CD4-positive, alpha-beta T cell treated with Interleukin-4 for 4 hours (primary cell): ENCODE data around the gene CHST9.

Experiments
- DNase-seq: peaks from one replicate; pipeline ENCODE4 v3.0.0-alpha.2; 2020

Gene CHST9

GRCh38 chr18:26926066-26926675 lies 258.9 kb downstream of the CHST9 start:
- DNase-seq: no peak

DNA sequence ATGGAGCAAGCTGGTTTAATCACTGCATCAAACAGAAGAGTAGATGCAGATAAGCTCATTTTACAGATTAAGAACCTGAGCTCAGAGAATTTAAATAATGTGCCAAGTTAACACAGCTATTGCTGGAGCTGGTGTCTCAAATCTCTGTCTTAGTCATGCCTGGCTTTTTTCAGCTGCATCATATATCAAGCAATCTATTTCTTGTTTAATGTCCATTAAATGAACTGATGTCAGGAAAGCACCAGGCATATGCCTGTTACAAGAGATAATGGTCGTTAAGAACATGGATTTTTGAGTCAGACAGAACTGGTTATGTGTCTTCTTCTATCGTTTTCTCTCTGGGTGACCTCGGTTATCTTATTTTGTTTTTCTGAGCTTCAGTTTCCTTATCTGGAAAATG lies 259.8 kb downstream of the CHST9 start:
- DNase-seq: no peak

DNA sequence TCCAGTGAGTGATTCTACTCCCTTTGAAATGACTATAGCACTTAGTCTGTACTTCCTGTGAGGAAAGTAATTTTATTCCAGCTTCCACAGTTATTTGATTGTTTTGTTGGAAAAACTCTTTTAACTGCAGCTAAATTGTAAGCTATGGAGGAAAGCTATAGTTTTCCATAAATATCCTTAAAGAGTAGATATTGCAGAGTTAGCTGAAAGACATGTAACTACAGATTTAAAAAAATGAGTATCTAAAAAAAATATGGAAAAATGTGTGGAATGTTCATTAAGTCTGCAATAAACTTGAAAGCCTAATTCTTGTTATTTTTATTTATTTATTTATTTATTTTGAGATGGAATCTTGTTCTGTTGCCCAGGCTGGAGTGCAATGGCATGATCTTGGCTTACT lies 262.8 kb downstream of the CHST9 start:
- no peak for DNase-seq

DNA sequence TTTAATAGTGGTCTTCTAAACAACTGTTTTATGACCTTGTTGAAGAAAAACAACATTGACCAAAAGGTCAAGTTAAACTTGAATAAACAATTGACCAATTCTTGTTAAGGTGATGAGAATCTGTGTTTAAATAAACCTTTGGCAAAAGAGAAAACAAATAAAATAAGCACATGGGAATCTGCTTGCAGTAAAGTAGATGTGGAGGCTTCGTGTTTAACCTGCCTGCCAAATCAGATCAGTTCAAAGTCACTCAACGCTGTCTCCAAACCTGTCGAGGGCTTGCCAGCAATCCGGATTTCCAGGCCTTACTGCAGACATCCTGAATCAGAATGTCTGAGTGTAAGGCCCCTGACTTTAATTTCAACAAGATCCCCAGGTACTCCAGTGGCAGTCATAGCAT lies 264.5 kb downstream of the CHST9 start:
- DNase-seq: no peak

DNA sequence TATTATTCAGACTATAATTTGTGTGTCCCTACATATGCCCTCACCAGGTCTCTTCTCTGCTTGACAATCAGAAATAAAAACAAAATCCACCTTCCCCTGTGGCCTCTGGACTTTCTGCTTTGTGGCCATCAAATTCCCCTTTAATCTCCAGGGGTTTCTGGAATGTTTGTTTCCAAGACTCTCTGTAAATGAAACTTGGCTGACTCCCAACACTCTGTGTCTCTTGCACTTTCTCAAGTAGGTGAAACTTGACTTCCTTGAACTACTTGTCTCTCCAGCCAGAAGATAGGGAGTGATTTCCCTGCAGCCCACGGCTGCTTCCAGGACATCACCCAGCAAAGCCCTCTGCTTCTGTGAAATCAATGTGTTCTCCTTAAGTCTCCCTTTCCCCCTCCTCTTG lies 265.5 kb downstream of the CHST9 start:
- DNase-seq: no peak

DNA sequence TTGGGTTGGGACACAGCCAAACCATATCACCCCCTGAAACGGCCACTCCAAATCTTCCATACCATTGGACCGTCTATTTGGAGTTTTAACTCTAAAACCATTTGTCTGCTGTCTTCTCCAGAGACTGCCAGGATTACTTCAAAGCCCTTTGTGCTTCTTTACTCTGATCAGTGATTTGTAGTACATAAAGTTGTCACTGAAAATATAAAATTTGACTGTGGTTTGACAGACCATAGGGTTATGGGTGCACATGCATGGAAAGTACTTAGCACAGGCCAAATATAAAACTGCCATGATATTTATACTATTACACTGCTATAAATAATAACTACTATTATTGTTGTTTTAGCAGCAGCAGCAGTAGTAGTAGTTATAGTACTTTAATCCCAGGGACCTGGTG lies 265.9 kb downstream of the CHST9 start:
- DNase-seq: no peak

GRCh38 chr18:26911840-26912239 lies 273.3 kb downstream of the CHST9 start:
- no peak for DNase-seq

GRCh38 chr18:26909599-26910290 lies 275.4 kb downstream of the CHST9 start:
- no peak for DNase-seq

- DNase-seq: no peak
These were observed 276.2 kb downstream of the CHST9 start for GRCh38 chr18:26908906-26909305.

- no peak for DNase-seq
These were observed 282.8 kb downstream of the CHST9 start for GRCh38 chr18:26902291-26902690.

DNA sequence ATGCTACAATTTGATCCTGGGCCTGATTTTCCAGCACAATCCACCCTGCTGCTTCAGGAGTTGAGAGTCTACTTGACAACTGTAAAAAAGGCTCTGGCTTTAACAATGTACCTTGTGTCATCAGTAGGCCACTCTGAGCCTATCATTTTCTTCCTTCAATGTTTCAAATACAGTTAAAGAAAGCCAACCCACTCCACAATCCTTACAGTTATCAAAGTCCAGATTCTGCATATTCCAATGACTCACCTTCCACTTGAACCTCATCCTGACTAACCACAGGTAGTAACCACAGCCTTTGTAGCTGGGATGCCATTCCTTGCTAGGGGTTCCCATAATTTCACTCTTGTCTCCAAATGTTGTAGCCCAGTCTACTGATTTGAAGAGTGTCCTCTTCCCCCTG lies 284.1 kb downstream of the CHST9 start:
- DNase-seq: no peak

- no peak for DNase-seq
These were observed 290.7 kb downstream of the CHST9 start for GRCh38 chr18:26894426-26894825.

- DNase-seq: no peak
These were observed 291.1 kb downstream of the CHST9 start for GRCh38 chr18:26893996-26894395.

GRCh38 chr18:26888259-26888658 lies 296.8 kb downstream of the CHST9 start:
- DNase-seq: no peak

DNA sequence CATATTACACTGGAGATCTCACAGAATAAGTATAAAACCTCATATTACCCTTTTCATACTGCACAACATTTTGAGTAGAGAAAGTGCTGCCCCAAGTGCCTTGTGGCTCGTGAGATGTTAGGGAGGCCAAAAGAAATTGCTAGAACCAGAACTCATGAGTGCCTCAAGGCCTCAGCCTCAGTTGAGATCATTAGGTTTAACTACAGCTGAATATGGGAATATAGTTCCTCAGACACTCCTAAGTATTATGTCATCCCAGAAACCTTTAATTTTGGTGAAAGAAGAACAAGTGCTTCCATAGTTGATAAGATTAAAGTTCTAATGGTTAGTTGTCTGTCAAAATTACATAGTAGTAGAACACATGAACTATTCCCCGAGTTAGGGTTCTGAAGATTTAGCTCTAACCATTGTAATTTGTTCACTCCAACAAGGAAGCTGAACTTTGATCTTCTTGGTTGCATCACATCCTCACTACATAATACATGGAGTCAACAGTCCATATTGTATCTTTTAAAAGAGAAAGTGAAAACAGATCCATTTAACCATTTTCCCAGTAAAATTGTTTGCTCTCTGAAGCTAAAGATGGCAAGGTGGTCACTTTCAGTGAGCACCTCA lies 310.0 kb downstream of the CHST9 start:
- DNase-seq: no peak

- no peak for DNase-seq
These were observed 310.8 kb downstream of the CHST9 start for GRCh38 chr18:26874283-26874682.

- DNase-seq: no peak
These were observed 315.5 kb downstream of the CHST9 start for GRCh38 chr18:26869640-26870039.

DNA sequence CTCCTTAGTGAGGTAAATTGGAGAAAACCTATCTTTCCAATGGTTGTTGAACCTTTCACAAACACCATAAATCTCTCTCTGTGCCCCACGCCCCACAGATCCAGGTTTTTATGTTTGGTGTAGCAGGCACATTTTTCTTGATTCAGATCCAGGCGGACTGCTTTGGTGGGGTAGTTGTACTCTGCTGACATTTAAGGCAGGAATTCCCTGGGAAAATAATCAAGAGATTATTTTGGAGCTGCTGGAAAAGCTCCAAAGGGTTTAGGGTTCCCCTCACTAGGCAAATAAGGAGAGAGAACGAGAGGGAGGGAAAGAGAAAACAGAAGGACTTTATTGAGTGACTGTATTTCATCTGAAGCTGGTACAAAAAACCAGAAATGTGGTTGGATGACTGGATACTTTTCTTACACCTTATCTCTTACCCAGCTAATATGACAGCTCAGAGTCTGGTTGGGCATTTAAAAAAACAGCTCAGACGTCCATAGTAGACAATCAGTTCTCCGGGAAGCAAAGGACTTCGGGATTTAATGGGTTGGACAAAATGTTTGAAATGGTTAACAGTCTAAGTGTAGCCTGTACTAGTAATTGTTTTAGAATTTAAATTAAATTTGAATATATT lies 316.0 kb downstream of the CHST9 start:
- DNase-seq: no peak

DNA sequence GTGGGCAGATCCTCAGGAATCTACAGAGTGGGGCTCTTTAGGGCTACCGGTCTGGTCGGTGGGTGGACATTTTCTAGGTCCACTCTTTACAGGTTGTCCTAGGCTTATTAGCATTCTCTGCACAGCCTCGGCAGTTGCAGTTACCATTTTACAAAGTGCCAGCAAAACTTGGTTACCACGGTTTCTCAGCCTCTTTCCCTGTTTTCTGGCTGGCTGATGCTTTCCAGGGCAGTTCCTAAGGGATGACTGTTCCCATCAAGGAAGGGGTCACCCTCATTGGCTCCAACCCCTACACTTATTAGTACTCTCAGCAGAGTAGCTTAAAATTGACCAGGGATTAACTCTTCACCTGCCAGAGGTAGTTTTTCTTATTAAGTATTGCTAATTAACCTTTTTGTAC lies 317.6 kb downstream of the CHST9 start:
- DNase-seq: no peak

DNA sequence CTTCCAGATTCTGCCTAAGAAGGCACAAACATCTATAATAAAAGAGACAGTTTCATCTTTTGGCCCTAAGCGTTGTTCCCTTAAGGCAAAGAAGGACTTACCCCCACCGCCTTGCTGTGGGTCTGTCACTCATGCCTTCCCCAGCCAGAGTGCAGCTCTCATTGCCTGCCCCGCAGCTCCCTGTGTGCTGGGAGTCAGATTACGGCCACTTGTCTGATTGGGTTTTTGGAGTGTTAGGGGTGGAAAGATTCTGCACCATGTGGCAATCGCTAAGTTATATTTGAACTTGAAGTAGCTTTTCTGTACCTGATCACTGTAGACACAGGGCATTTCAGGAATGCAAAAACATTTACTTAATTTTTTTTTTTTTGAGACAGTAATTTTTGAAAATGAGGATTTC lies 319.6 kb downstream of the CHST9 start, which contains the start of gene AQP4:
TSS of gene AQP4 (minus strand) at position 151 of the 400 bp plus-strand sequence. CDS start at position 133, 18 bp downstream.
- DNase-seq: no peak

DNA sequence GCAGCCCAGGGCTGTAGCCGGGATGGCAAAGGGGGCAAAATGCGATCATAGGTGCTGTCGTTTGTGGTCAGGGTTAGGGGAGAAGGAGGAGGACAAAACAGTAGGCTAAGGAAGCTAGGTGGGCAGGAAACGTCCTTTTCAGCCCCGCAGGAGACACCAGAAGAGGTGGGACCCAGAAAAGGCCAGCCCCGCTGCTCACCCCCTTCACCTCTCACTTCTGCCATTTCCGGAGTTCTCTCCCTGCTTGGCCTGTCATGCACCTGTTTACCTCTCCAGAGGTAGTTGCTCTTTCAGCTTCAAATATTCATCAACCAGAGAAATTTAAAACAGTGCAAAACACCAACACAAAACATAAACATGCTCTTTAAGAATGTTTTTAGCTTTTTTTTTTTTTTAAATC lies 320.4 kb downstream of the CHST9 start:
- no peak for DNase-seq

DNA sequence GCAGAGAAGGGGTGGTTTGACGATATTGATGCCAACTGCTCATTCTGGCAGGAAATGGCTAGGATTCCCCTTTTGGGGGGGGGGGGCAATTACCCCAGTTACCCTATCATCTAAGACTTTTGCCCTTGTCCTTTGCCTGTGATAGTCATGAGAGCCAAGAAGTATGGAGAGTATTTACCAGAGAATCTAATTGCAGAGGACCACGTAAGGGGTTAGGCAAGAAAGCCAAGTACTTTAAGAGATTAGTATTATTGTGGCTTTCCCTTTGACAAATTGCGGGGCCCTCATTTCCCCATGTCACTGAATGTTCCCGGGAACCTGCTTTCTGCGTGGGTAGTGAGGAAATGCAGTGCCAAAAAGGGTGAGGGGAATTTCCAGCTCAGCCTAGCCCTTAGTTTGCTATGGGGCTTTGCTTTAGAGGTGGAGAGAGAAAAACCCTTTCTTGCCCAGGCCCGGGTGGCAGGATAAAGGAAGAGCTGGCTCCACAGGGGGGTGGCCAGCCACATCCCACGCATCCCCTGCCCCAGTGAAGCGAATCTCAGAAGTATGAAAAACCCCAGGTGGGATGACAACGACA lies 321.1 kb downstream of the CHST9 start:
- DNase-seq: no peak

GRCh38 chr18:26863122-26863879 lies 321.8 kb downstream of the CHST9 start:
- DNase-seq: no peak
